SK-N-MC (cell line): ENCODE measurements around the gene FGFR3.

Experiments used
- EZH2 ChIP-seq: fragments of 200-600 bp; sonication (generic); IDR thresholded peaks from one replicate; pipeline ENCODE4 v1.6.1; 2017; ENCODE audit warnings: antibody characterized with exemption
- FOXP2 ChIP-seq: optimal IDR thresholded peaks from 2 replicates; pipeline ENCODE3; 2011; ENCODE audit warnings: mild to moderate bottlenecking, moderate library complexity; ENCODE audit not compliant: insufficient read depth; ENCODE audit errors: extremely low read length, control extremely low read depth
- POLR2AphosphoS5 ChIP-seq: IDR thresholded peaks from 2 replicates; pipeline ENCODE4 v1.6.1; 2012; ENCODE audit warnings: mild to moderate bottlenecking, low read depth, low read length, borderline replicate concordance

- TF ChIP-seq FOXP2 (no peak), EZH2 (no peak), POLR2AphosphoS5 (no peak)
These were observed 40.6 kb upstream of the FGFR3 start for GRCh38 chr4:1752284-1753041.
